Spleen (tissue), 11 donors: ENCODE measurements around the gene JAZF1. TPM values are rescaled to one million over a fixed set of nuclear protein-coding genes. Genes with fewer than 3 reads are reported as not detected.

Source experiments
- DNase-seq: peaks from one replicate; pipeline ENCODE4 v3.0.0-alpha.2; 2020
- H3K27ac ChIP-seq, 8 donors: fragments of 200-600 bp; sonication (generic) in 7 of 8; 1 replicate in 4 of 8; 2 replicates in 4 of 8; pipeline versions ENCODE4 v1.5.0 to v1.8.0; 2016 to 2021; ENCODE audit warnings: inconsistent platforms in 4 of 8, mild to moderate bottlenecking in 4 of 8, moderate library complexity in 1 of 8
- H3K27me3 ChIP-seq, 7 donors: fragments of 200-600 bp; sonication (generic) in 6 of 7; replicated peaks in 1 of 7; 1 replicate in 4 of 7; 2 replicates in 3 of 7; pipeline versions ENCODE4 v1.5.0 to v1.8.0; 2016 to 2021; ENCODE audit warnings: inconsistent platforms in 3 of 7, mild to moderate bottlenecking in 1 of 7
- H3K36me3 ChIP-seq, 6 donors: fragments of 200-600 bp; sonication (generic) in 5 of 6; 1 replicate in 4 of 6; 2 replicates in 2 of 6; pipeline versions ENCODE4 v1.5.0 to v1.8.0; 2016 to 2021; ENCODE audit warnings: inconsistent platforms in 2 of 6
- H3K4me1 ChIP-seq, 6 donors: fragments of 200-600 bp; sonication (generic) in 5 of 6; 1 replicate in 3 of 6; 2 replicates in 3 of 6; pipeline versions ENCODE4 v1.5.0 to v1.8.0; 2016 to 2021; ENCODE audit warnings: inconsistent platforms in 3 of 6
- H3K4me3 ChIP-seq, 8 donors: fragments of 200-600 bp; sonication (generic) in 7 of 8; 1 replicate in 4 of 8; 2 replicates in 4 of 8; pipeline versions ENCODE4 v1.5.0 to v1.8.0; 2016 to 2021; ENCODE audit warnings: inconsistent platforms in 4 of 8, mild to moderate bottlenecking in 4 of 8, moderate library complexity in 2 of 8
- H3K9me3 ChIP-seq, 8 donors: fragments of 200-600 bp; sonication (generic) in 7 of 8; 1 replicate in 4 of 8; 2 replicates in 4 of 8; pipeline versions ENCODE4 v1.5.0 to v1.8.0; 2016 to 2021; ENCODE audit warnings: inconsistent platforms in 4 of 8
- POLR2A ChIP-seq, 3 donors: fragments of 450-650 bp; IDR thresholded peaks; one replicate each; pipeline ENCODE4 v1.5.1; 2017; ENCODE audit warnings: antibody characterized with exemption in 3 of 3, mild to moderate bottlenecking in 1 of 3
- POLR2AphosphoS5 ChIP-seq, 3 donors: sonication (generic); formaldehyde crosslinking; IDR thresholded peaks; one replicate each; pipeline ENCODE4 v1.5.1; 2017; ENCODE audit warnings: antibody characterized with exemption in 3 of 3
- WGBS, 5 donors: extraction: QIAGEN DNeasy Blood & Tissue Kit in 3 of 5; methylation state at CpG; one replicate each; pipeline versions ENCODE4 v1.1.5 to v1.1.7; 2013 to 2018; 5-methylcytosine and 5-hydroxymethylcytosine counted together
- intact Hi-C: fragments of 100-400 bp; cut with DNase I; formaldehyde crosslinking; loops from one replicate; pipeline ENCODE4 v1.15.0; 2023; ENCODE audit warnings: low total_unique reads
- polyA plus RNA-seq, 3 donors: library from polyadenylated mRNA; stranded (reverse); fragments of 200-250 nt; gene quantifications; one replicate each; pipeline ENCODE4 v1.2.1, GENCODE V29; 2013
- total RNA-seq, 7 donors: library from RNA; depleted of rRNA in 3 of 7; stranded (reverse); fragments of >200 nt in 3 of 7; fragmentation: NEBNext Ultra II Directional in 4 of 7; extraction: Animal tissue kit (Norgen Biotek cat#: 25700) in 4 of 7; gene quantifications; one replicate each; pipeline versions ENCODE4 v1.1.0 to v1.2.1, GENCODE V29; 2016 to 2021
- TF ChIP-seq, protein P1 (sequence below), 11 experiments: fragments of 200-600 bp in 7 of 11; fragments of 450-650 bp in 4 of 11; sonication (generic) in 4 of 11; IDR thresholded peaks in 8 of 11; conservative IDR thresholded peaks in 3 of 11; 1 replicate in 7 of 11; 2 replicates in 4 of 11; pipeline versions ENCODE4 v1.4.0 to v1.8.0; 2016 to 2021; ENCODE audit warnings: antibody characterized with exemption in 11 of 11, inconsistent platforms in 4 of 11, mild to moderate bottlenecking in 1 of 11
- donor health status: healthy with polysubstance abuse.
- donor health status: DM: no; HTN: no; CAD: no; lungs with moderate emphysema.
- donor health status: DM: no; HTN: no; CAD: no.
- donor health status: Bipolar disorder and iron deficiency.
- donor health status: healthy.
- donor health status: DM: no; HTN: no; CAD: no.
- donor health status: DM: yes; HTN: yes; CAD: no.

The JAZF1 gene
- total and polyA plus RNA-seq, 10 donors: 13.5 to 33.8 (median 24.7) TPM

DNA sequence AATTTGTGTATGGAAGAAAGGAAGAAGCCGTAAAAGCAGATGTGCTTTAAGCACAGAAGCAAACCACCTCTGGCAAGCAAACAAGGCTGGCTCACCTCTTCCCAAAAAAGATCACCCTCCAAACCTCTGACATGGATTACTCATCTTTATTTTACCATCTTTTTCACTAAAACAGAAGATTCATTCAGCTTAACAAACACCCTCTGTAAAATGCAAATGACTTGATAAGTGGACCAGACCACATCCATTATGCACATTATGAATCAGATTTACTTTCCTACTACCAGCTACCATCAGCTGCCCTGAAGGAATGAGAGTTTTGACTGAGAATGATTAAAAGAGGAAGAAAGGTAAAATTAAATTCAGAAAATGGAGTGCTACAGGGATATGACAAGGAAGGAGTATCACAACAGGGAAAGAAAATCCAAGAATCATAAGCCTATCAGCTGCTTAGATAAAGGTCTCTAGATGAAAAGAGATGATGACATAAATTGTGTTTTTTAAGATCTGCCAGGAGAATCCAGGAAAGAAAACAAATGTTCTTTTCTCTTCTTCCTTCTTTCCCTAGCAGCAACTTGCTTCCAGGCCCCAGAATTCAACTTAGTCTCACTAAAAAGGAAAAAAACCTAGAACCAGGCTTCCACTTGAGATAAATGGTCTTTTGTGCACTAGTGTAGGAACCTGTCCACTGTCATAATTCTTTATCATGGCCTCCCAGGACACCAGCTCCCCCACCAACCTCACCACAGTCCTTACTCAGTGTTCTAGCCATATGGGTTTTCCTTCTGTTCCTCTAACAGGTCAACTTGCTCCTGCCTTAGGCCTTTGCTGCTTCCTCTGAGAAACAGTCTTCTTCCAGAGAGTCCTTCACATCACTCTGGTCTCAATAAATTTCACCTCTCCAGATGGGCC is 47.4 kb downstream of the JAZF1 start:
- Histone ChIP-seq H3K4me3 (no peak overlapping the region), H3K27ac (no peak overlapping the region), H3K4me1 (peaks cover 0 to 39% (median 9%) of the 10 kb centered on the region in 6 donors), H3K36me3 (peaks cover 0 to 16% (median 0%) of the 10 kb centered on the region in 6 donors), H3K9me3 (no peaks in the 10 kb centered on the region), H3K27me3 (no peaks in the 10 kb centered on the region)
- 94 to 100% (median 96%) methylated on average over 1 of the region's 1 CpG for WGBS, 5 donors
- TF ChIP-seq, protein P1, sequence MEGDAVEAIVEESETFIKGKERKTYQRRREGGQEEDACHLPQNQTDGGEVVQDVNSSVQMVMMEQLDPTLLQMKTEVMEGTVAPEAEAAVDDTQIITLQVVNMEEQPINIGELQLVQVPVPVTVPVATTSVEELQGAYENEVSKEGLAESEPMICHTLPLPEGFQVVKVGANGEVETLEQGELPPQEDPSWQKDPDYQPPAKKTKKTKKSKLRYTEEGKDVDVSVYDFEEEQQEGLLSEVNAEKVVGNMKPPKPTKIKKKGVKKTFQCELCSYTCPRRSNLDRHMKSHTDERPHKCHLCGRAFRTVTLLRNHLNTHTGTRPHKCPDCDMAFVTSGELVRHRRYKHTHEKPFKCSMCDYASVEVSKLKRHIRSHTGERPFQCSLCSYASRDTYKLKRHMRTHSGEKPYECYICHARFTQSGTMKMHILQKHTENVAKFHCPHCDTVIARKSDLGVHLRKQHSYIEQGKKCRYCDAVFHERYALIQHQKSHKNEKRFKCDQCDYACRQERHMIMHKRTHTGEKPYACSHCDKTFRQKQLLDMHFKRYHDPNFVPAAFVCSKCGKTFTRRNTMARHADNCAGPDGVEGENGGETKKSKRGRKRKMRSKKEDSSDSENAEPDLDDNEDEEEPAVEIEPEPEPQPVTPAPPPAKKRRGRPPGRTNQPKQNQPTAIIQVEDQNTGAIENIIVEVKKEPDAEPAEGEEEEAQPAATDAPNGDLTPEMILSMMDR (IDR thresholded peaks at IDR 0.05 in 8 of 11, conservative IDR thresholded peaks at IDR 0.05 in 3 of 11): no peak
- no peak for TF ChIP-seq POLR2AphosphoS5 (IDR thresholded peaks at IDR 0.05)
- no peak for TF ChIP-seq POLR2A (IDR thresholded peaks at IDR 0.05)
- intact Hi-C loops: no loop called here
- DNase-seq: no peak

DNA sequence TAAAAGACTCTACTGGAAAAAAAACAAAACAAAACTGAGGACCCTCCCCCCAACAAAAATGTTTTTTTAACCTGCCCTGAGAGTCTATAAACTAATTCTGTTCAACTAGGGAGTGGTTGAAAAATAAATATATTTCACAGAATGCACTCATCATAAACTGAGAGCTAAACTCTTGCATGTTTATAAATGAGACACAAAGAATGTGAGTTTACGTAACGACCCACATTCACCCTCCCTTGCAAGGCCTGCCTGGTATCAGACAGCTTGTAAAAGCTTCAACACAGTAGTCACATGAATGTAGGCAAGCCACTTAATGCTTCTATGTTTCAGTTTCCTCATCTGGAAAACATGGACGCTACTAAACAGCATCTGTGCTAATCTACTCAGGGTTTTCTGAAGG is 50.3 kb downstream of the JAZF1 start:
- WGBS, 5 donors: 86 to 93% (median 92%) methylated on average over 3 of the region's 3 CpGs
- DNase-seq: no peak
- intact Hi-C loops: no loop called here
- Histone ChIP-seq H3K9me3 (no peaks in the 10 kb centered on the region), H3K4me1 (peaks cover 0 to 57% (median 25%) of the 10 kb centered on the region in 6 donors), H3K27me3 (no peaks in the 10 kb centered on the region), H3K36me3 (peaks cover 0 to 7% (median 0%) of the 10 kb centered on the region in 6 donors), H3K27ac (no peak overlapping the region), H3K4me3 (no peak overlapping the region)
- no peak for TF ChIP-seq POLR2A (IDR thresholded peaks at IDR 0.05)
- TF ChIP-seq POLR2AphosphoS5 (IDR thresholded peaks at IDR 0.05): no peak
- TF ChIP-seq, protein P1 (IDR thresholded peaks at IDR 0.05 in 8 of 11, conservative IDR thresholded peaks at IDR 0.05 in 3 of 11): no peak

DNA sequence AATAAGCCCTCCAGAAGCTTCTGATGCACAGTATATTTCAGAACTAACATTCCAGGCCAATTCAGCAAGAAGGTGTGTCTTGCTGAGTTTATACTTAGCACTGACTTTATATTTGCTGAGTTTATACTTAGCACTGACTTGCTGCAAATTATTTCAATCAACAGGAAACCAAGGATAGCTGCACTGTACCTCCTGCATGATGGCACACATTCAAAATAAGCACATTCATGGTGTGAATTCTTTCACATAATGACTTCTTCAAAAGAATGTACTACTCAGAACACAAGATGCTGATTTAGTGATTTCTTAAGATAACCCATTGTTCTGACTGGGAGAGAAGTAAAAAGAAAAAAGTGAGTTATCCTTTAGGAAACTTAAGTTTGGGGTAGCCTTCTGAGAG is 52.0 kb downstream of the JAZF1 start:
- peaks cover 0 to 11% (median 0%) of the 10 kb centered on the region in 6 donors for H3K36me3 ChIP-seq
- H3K27ac ChIP-seq: no peak overlapping the region
- intact Hi-C loops: no loop called here
- peaks cover 0 to 68% (median 33%) of the 10 kb centered on the region in 6 donors for H3K4me1 ChIP-seq
- no peaks in the 10 kb centered on the region for H3K27me3 ChIP-seq
- DNase-seq: no peak
- no peak overlapping the region for H3K4me3 ChIP-seq
- H3K9me3 ChIP-seq: no peaks in the 10 kb centered on the region
- TF ChIP-seq POLR2AphosphoS5 (IDR thresholded peaks at IDR 0.05): no peak
- TF ChIP-seq, protein P1 (IDR thresholded peaks at IDR 0.05 in 8 of 11, conservative IDR thresholded peaks at IDR 0.05 in 3 of 11): no peak
- TF ChIP-seq POLR2A (IDR thresholded peaks at IDR 0.05): no peak

DNA sequence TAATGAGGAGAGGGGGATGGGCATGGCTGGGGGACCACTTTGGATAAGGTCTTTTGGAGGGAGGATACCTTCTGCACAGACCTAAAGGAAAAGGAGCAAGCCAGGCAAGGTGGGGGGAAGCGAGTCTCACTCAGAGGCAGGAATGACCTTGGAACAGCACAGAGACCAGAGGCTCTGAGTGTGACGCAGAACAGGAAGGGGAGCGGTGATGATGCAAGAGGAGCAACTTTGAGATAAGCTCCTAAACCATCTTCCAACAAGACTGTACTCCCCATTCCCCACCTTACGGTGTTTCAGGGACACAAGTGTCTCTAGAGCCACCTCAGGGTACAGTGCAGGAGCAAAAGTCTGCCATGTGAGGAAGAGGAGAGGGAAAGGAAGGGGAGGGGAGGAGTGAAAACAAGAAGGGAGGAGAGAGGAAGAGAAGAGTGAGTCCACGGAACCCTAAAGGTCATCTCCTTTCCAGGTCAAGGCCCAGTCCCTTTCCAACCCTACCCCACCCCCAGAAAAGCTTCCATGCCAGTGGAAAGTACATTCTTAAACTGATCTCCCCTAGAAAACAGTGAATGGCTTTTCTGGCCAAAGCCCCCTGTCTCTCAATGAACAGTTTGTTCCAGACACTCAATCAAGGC is 54.1 kb downstream of the JAZF1 start:
- no peak for DNase-seq
- TF ChIP-seq POLR2A (IDR thresholded peaks at IDR 0.05): no peak
- TF ChIP-seq, protein P1 (IDR thresholded peaks at IDR 0.05 in 8 of 11, conservative IDR thresholded peaks at IDR 0.05 in 3 of 11): no peak
- TF ChIP-seq POLR2AphosphoS5 (IDR thresholded peaks at IDR 0.05): no peak
- Histone ChIP-seq H3K4me1 (peaks cover 0 to 83% (median 33%) of the 10 kb centered on the region in 6 donors), H3K36me3 (peaks cover 0 to 11% (median 0%) of the 10 kb centered on the region in 6 donors), H3K27ac (peak overlapping the region in 1 of 8 donors; percentile 4), H3K27me3 (no peaks in the 10 kb centered on the region), H3K4me3 (no peak overlapping the region), H3K9me3 (no peaks in the 10 kb centered on the region)
- 61 to 77% (median 68%) methylated on average over 5 of the region's 5 CpGs for WGBS, 5 donors
- intact Hi-C loops: no loop called here
